B cell (primary cell): Measurements from ENCODE around the gene ABI3BP. TPM values are rescaled to one million over a fixed set of nuclear protein-coding genes. Genes with fewer than 3 reads are reported as not detected.

Source experiments
- polyA plus RNA-seq: library from polyadenylated mRNA; depleted of rRNA; stranded (reverse); fragments of >200 nt; gene quantifications from 2 replicates; pipeline ENCODE4 v1.2.3, GENCODE V29; 2012
- small RNA-seq: library from RNA; depleted of rRNA; stranded (forward); fragments of <200 nt; gene quantifications from one replicate; pipeline ENCODE3, GENCODE V24; 2012; ENCODE audit warnings: low replicate concordance, low read depth; ENCODE audit not compliant: insufficient read length
- total RNA-seq, 2 donors: library from RNA; stranded (reverse); fragments of 120-200 nt in 1 of 2; gene quantifications; 1 replicate in 1 of 2; 2 replicates in 1 of 2; pipeline versions ENCODE4 v1.2.3 to v1.2.4, GENCODE V29; 2013 to 2022

Gene ABI3BP
- total and polyA plus RNA-seq, 2 donors (not counting 1 experiment from before 2014, with no cell fraction given), result not detected

Small RNAs within 50 kb of the gene (small RNA-seq; reads per million reads assigned to genes)
- not detected for gene RNU6-865P
